ENCODE data around the gene BBX.
"Not testable (repeated sequence)": the region's sequence is repeated elsewhere in the genome, so short reads cannot be mapped to it uniquely, and the experiment has no call there.

BBX gene

DNA sequence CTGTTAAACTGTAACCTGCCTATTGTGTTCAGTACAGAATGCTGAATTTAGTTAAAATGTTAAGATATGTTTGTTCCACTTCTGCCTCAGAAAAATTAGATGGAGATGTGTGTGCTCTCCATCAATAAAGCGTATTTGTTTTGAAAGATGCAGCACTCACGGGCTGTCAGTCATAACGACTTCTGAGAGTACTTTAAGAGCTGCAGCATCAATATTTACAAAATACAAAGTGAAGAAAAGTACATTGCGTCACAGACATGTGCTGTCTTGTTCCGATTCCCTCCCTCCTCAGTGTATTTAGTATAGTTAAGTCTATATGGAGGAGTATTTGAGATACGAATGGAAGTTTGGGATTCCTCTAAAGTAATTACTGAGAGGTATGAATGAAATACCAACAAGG lies 166.6 kb downstream of the BBX start:
- no peak for DNase-seq

GRCh38 chr3:107690522-107691138 lies 167.9 kb downstream of the BBX start:
- DNase-seq, result peak; percentile 33

DNA sequence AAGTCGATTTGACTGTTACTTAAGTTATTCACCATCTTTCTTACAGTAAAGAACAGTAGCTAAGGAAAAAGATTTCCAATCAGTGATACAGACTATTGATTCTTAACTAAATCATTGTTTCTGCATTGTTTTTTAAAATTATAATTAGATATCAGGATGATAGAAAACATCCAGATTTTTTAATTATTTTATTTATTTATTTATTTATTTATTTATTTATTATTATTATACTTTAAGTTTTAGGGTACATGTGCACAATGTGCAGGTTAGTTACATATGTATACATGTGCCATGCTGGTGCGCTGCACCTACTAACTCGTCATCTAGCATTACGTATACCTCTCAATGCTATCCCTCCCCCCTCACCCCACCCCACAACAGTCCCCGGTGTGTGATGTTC lies 169.2 kb downstream of the BBX start:
- not testable (repeated sequence) for DNase-seq

DNA sequence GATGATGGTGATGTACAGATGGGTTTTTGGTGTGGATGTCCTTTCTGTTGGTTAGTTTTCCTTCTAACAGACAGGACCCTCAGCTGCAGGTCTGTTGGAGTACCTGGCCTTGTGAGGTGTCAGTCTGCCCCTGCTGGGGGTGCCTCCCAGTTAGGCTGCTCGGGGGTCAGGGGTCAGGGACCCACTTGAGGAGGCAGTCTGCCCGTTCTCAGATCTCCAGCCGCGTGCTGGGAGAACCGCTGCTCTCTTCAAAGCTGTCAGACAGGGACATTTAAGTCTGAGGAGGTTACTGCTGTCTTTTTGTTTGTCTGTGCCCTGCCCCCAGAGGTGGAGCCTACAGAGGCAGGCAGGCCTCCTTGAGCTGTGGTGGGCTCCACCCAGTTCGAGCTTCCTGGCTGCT lies 174.6 kb downstream of the BBX start:
- DNase-seq, result not testable (repeated sequence)

DNA sequence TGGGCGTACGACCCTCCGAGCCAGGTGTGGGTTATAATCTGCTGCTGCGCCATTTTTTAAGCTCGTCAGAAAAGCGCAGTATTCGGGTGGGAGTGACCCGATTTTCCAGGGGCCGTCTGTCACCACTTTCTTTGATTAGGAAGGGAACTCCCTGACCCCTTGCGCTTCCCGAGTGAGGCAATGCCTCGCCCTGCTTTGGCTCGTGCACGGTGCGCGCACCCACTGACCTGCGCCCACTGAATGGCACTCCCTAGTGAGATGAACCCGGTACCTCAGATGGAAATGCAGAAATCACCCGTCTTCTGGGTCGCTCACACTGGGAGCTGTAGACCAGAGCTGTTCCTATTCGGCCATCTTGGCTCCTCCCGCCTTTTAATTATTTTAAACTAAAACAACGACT lies 175.1 kb downstream of the BBX start:
- not testable (repeated sequence) for DNase-seq

DNA sequence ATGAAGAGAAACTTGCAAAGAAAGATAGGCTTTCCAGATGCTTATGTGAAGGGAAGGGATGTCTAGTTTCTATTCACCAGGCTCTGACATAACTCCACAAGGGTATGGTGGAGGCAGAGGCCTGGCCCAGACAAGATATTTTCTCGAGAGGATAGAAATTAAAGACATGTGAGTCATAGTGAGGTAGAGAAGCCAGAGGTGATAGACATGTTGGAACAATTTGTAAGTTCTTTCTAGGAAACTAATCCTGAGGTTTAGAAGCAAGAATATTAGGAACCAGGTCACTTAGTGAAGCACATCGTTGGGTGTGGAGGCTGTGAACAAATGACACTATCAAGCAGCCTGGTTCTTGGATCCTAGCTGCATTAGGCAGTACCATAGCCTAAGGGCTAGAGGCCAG lies 176.9 kb downstream of the BBX start:
- no peak for DNase-seq

- no peak for DNase-seq
Measured at GRCh38 chr3:107701299-107701698, 178.5 kb downstream of the BBX start.

- DNase-seq, result peak; percentile 3
Measured at GRCh38 chr3:107704477-107704876, 181.7 kb downstream of the BBX start.

DNA sequence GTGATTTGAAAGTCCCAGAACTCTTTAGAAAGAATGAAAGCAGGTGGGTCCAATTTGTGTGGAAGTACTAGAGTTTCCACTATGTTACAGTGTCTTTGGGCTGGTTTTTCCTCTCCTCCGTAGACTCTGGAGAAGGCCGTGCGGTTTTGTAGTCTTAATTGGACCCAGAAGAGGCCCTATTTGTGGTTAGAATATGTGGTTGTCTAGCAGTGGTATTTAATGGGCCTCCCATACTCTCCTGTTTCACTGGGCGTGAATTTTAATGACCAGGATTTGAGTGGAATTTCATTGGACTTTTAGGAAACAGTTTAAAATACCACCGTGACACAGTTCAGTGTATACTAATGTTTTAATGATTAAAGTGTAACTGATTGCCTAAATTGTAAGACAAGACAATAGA lies 182.3 kb downstream of the BBX start:
- DNase-seq, result no peak

DNA sequence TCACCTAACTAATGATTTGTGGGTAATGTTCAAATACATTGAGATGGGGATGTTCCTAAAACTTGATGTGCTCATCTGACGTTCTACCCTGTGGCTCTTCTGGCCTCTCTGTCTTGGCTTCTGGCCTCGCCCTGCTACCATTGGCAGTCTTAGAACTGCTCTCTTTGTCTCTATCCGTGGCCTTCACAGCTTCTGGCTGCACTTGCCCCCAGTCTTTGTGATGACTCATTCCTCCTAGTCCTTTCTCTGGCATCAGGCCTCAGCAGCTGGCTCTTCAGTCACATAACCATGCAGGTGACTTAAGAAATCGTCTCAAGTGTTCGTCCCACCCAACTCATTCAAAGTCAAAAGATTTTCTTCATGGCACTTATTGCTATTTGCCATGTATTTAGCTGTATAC lies 188.1 kb downstream of the BBX start:
- DNase-seq, result no peak

DNA sequence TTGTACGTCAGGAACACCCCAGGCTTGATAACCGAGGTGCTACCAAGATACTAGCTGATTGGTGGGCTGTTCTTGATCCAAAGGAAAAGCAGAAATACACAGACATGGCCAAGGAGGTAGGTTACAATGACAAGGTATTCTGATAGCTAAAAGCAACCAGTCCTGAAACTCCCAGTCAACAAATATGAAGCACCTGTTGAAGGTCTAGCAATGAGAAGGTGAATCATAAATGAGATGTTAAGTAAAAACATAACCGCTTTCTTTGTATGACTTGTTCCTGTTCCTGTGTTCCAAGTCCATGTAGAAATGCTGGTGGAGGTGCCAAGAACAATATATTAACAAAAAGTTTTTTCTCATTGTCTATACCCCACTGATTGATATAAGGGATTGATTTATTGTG lies 194.0 kb downstream of the BBX start:
- no peak for DNase-seq

DNA sequence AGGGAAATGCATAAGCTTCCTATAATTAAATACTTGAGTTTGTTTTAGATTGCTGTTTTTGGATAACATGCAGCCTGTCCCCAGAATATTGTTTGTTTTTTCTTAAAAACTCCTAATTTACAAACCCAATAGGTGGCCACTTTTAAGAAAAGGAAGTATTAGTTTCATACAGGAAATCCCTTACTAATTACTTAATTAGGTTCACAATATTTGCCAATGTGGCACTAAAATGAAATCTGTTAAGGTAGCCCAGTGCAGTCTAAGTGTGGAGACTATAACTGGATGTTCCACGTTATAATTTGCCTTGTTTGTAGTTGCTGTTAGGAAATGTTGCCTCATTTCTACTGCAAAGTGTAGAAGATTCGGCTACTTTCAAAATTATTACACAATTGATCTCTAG lies 195.8 kb downstream of the BBX start:
- DNase-seq, result no peak

DNA sequence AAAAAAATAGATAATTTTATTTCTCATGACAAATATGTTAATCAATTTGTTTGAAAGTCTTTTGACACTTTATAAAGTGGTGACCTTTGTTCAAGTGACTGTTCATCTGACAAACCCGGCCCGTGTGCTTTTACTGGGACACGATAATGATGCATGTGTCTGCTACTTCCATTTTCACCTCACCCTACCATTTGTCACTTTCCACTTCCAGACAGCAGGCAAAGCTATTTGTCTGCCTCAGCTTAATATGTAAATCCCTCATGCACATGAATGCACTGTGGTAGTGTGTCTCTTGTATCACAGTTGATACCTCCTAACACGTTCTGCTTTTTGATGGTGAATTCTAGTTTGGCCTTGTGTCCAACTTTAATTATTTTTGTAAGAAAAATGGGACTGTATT lies 204.3 kb downstream of the BBX start:
- DNase-seq, result no peak

DNA sequence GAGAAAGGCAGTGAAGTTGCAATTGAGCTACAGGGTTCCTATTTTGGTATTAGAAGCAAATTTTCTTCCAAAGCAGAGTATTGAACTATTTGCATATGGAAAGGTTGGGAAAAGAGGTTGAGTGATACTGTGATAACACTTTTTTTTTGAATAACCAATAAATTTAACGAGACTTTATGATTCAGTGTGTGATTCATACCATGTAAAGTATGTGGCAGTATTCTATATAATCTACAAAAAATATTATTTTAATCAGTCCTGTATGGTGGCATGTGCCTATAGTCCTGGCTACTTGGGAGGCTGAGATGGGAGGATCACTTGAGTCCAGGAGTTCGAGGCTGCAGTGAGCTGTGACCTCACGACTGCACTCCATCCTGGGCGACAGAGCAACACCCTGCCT lies 206.9 kb downstream of the BBX start:
- no peak for DNase-seq

DNA sequence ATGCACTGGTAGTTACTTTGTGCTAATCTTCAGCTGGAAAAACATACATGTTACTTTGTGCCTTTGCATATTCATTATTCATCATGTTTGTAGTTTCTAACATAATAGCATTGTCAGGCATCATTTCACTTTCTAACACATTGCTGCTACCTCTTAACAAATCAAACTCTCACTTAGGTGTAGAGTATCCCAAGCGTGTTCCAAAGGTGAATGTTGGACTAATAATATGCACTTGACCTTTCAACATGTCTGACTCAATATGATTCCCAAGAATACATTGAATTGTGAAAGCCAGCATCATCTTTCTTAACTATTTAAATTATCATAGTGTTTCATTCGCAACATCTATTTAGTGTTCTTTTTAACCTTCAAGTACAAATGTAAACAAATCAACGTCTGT lies 211.6 kb downstream of the BBX start:
- no peak for DNase-seq

DNA sequence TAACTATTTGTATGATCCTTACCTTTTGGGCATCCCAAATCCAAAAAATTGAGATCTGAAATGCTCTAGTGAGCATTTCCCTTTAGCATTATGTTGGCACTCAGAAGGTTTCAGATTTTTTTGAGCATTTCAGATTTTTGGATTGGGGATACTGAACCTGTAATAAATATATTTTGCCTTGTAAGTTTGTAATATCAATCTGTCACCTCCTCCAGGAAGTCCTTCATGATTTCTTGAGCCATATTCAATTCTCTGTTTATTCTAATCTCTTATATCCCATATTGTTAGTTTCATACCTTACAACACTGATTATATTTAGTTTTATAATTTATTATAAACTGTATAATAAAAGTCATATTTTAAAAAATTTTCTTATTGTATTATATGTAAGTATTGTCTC lies 215.2 kb downstream of the BBX start:
- DNase-seq, result no peak

DNA sequence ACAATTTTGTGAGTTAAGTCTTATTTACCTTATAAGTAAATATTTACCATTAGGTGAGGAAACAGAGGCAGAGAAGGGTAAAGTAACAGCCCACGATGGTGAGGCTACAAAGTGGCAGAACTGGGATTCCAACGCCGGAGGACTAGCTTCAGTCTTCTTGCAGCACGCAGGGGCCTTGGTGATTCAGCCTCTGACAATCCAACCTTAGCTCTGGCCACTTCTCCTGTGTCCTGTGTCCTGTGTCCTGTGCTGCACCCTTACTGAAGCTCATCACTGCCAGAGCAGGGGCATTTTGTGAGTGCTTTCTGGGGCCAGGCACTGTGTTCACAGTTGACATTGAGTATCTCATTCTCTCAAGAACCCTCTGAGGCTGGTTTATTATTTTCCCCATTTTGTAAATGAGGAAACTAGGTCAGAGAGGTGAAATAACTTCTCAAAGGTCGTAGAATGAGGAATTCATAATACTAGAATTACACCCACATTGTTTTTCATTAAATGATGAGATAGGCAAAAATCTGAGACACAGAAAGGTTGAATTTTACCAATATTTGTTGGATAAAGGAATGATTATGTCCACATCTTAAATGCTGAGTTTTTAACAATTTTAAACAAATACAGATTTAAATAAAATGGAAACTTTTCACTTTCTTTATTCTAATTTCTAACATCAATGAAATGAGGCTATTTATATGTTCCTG lies 215.9 kb downstream of the BBX start:
- DNase-seq, result no peak

DNA sequence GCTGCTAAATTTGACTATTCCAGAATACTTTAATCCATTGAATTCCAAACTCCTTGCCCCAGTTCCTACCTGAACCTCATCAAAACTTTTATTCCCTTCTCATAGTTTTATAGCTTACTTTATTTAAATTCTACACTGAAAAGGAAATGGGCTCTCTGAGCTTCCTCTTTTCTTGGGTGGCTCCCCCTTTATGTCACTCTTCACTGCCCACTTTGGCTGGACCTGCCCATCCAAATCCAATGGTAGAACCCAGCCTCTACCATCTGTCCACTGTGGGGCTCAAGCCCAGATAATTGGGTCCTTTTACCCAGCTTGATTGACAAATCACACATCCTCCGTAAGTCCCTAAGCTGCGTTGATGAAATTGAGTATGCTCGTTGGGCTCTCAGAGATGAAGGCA lies 216.5 kb downstream of the BBX start:
- DNase-seq, result no peak

DNA sequence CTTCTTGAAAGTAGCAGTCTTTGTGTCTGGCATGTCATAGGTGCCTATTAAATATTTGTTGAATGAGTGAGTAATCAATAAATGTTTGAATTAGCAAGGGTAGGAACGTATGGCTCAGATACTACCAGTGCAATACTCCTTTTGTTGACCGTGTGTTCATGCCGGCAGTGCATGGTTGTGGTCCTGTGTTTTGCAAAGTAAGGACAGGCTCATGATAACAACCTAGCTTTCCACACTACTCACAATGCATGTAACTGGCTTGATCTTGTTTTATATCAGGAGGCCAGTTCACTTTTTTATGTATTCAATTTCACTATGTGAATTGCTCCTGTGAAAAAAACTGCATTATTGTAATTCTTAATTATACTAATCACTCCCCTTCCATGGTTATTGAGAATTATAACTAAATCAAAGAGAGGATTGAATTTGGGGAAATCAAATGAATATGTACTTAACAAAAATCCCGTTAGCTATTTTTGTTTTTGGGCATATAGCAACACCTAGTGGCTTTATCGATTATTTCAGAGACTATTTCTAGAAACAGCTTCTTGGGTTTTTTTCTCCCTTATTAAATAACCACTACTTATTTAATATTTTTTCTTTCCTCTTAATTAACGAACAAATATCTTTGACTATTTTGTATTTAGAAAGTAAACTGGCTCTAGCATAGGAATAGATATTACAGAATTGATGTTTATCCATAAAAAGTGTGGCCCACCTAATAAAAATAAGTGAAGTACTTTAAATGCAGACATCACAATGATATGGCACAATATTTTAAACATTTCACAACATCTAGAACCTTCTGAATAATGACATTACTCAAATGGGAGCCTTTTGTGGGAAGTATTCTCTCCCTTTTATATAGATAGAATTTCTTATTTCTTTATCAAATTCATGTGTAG lies 218.5 kb downstream of the BBX start:
- DNase-seq, result peak; percentile 2

- DNase-seq, result no peak
Measured at GRCh38 chr3:107745354-107745753, 222.6 kb downstream of the BBX start.

DNA sequence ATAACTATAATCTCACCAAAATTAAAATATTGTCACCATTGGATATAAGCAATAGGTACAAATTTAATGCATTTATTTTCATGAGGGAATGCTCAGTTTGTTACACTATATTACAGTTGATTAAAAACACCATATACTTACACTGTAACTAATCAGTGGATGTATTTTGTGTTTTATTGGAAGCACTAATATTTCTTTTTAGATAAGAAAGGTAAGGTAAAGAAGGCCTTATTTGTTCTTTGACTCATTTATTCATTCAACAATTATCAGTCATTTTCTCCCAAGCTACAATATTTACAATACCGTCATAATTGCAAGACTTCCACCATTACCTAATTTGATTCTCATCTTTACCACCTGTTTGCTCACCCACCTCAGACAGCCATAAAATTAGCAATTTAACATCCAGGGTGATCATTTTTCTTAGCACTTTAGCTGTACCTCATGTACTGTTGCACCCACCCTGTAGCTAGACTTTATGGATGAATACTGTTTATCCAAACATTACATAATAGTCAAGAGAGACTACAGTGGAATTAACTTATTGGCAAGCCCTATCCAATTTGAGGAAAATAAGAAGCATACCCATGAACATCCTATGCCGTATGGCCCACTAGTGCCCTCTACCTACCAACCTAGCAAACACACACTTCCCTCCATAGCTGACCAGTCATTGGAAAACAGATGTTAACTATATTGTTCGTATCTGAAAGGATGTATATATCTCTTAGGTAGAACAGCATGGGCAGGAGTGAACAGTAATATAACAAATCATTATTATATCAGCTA lies 229.6 kb downstream of the BBX start:
- peak; percentile 33 for DNase-seq

- DNase-seq, result peak; percentile 40
Measured at GRCh38 chr3:107753494-107753893, 230.7 kb downstream of the BBX start.

GRCh38 chr3:107753976-107754375 lies 231.2 kb downstream of the BBX start:
- DNase-seq, result no peak
